NOMO-1 (cell line): Measurements from ENCODE around the gene ITGAL.
"Not testable (repeated sequence)": the region's sequence is repeated elsewhere in the genome, so short reads cannot be mapped to it uniquely, and the experiment has no call there.

ENCODE experiments used
- DNase-seq, 2 experiments: peaks; one replicate each; lab custom pipeline; 2025; ENCODE audit not compliant: unreplicated experiment in 2 of 2; lab: John Stamatoyannopoulos, UW

The ITGAL gene

GRCh38 chr16:30491229-30491628 lies 18.7 kb downstream of the ITGAL start:
- DNase-seq: no peak

- DNase-seq: no peak
These were observed 19.3 kb downstream of the ITGAL start for GRCh38 chr16:30491744-30492308.

- no peak for DNase-seq
These were observed 21.5 kb downstream of the ITGAL start for GRCh38 chr16:30493941-30494488.

GRCh38 chr16:30494709-30495108 lies 22.2 kb downstream of the ITGAL start:
- no peak for DNase-seq

GRCh38 chr16:30499284-30499683 lies 26.7 kb downstream of the ITGAL start:
- DNase-seq: no peak

- no peak for DNase-seq
These were observed 31.1 kb downstream of the ITGAL start for GRCh38 chr16:30503403-30504296.

GRCh38 chr16:30509081-30509765 lies 36.7 kb downstream of the ITGAL start:
- DNase-seq: no peak

GRCh38 chr16:30510376-30510938 lies 37.9 kb downstream of the ITGAL start:
- no peak for DNase-seq

GRCh38 chr16:30511509-30511908 lies 39.0 kb downstream of the ITGAL start:
- DNase-seq: no peak

- no peak for DNase-seq
These were observed 42.7 kb downstream of the ITGAL start for GRCh38 chr16:30515275-30515674.

GRCh38 chr16:30518552-30518951 lies 46.0 kb downstream of the ITGAL start:
- no peak for DNase-seq

- DNase-seq: no peak
These were observed 46.8 kb downstream of the ITGAL start for GRCh38 chr16:30519120-30520049.

- DNase-seq: no peak
These were observed 48.9 kb downstream of the ITGAL start for GRCh38 chr16:30521476-30521872.

GRCh38 chr16:30521873-30522641 lies 49.5 kb downstream of the ITGAL start:
- no peak for DNase-seq

GRCh38 chr16:30522702-30523463 lies 50.3 kb downstream of the ITGAL start:
- DNase-seq: not testable (repeated sequence)

- no peak for DNase-seq
These were observed 51.4 kb downstream of the ITGAL start for GRCh38 chr16:30523768-30524574.
